ENCODE measurements around the gene TMEM238. TPM values are rescaled to one million over a fixed set of nuclear protein-coding genes. Genes with fewer than 3 reads are reported as not detected.

The TMEM238 gene
- total RNA-seq, 2 donors from 2014 or later = 4.2 TPM; not detected in 1

- no peaks in the 10 kb centered on the region for H3K27me3 ChIP-seq (replicated peaks; ENCODE audit: insufficient read depth)
- no peaks in the 10 kb centered on the region for H3K9me3 ChIP-seq
- ATAC-seq (ENCODE audit: insufficient number of reproducible peaks, low FRiP score, low read depth) (no peak), DNase-seq (ENCODE audit: low spot score) (no peak)
- TF ChIP-seq CTCF (IDR thresholded peaks at IDR 0.05) = no peak
- no peak overlapping the region for H3K4me3 ChIP-seq
- peaks cover 18 to 24% of the 10 kb centered on the region in 2 donors for H3K4me1 ChIP-seq (ENCODE audit: control insufficient read depth in 1 of 2, low read depth in 2 of 2)
- H3K27ac ChIP-seq = no peak overlapping the region
- no peaks in the 10 kb centered on the region for H3K36me3 ChIP-seq
Measured at GRCh38 chr19:55382013-55382412, 2.1 kb downstream of the TMEM238 start.

GRCh38 chr19:55379174-55379573 lies 4.9 kb downstream of the TMEM238 start:
- no peak overlapping the region for H3K4me3 ChIP-seq
- DNase-seq (ENCODE audit: low spot score) = no peak
- peaks cover 4 to 5% of the 10 kb centered on the region in 2 donors for H3K4me1 ChIP-seq (ENCODE audit: control insufficient read depth in 1 of 2, low read depth in 2 of 2)
- H3K27me3 ChIP-seq (replicated peaks; ENCODE audit: insufficient read depth) = peaks cover 8% of the 10 kb centered on the region
- no peak overlapping the region for H3K27ac ChIP-seq
- ATAC-seq (ENCODE audit: insufficient number of reproducible peaks, low FRiP score, low read depth) = no peak
- no peak for TF ChIP-seq CTCF (IDR thresholded peaks at IDR 0.05)
- no peaks in the 10 kb centered on the region for H3K36me3 ChIP-seq
- H3K9me3 ChIP-seq = no peaks in the 10 kb centered on the region

GRCh38 chr19:55377356-55378131 lies 6.5 kb downstream of the TMEM238 start:
- ATAC-seq (ENCODE audit: insufficient number of reproducible peaks, low FRiP score, low read depth) = no peak
- TF ChIP-seq CTCF (IDR thresholded peaks at IDR 0.05) = no peak
- Histone ChIP-seq H3K36me3 (no peaks in the 10 kb centered on the region), H3K9me3 (no peaks in the 10 kb centered on the region), H3K27ac (no peak overlapping the region), H3K4me3 (no peak overlapping the region), H3K4me1 (ENCODE audit: control insufficient read depth in 1 of 2, low read depth in 2 of 2) (no peaks in the 10 kb centered on the region), H3K27me3 (replicated peaks; ENCODE audit: insufficient read depth) (peaks cover 8% of the 10 kb centered on the region)
- DNase-seq (ENCODE audit: low spot score) = no peak

- no peaks in the 10 kb centered on the region for H3K36me3 ChIP-seq
- H3K27ac ChIP-seq = no peak within 1 kb of the TSS
- DNase-seq (ENCODE audit: low spot score) (no peak), ATAC-seq (ENCODE audit: insufficient number of reproducible peaks, low FRiP score, low read depth) (no peak)
- no peaks in the 10 kb centered on the region for H3K9me3 ChIP-seq
- H3K4me1 ChIP-seq (ENCODE audit: control insufficient read depth in 1 of 2, low read depth in 2 of 2) = no peaks in the 10 kb centered on the region
- no peak within 1 kb of the TSS for H3K4me3 ChIP-seq
- TF ChIP-seq CTCF (IDR thresholded peaks at IDR 0.05) = no peak
- H3K27me3 ChIP-seq (replicated peaks; ENCODE audit: insufficient read depth) = peaks cover 8% of the 10 kb centered on the region
Measured at GRCh38 chr19:55376241-55376933, 7.7 kb downstream of the TMEM238 start, which contains the start of gene TMEM190. Gene TMEM190 (plus strand): TSS chr19:55376826. CDS start chr19:55376854, 28 bp downstream.

- no peak for DNase-seq (ENCODE audit: low spot score)
- no peaks in the 10 kb centered on the region for H3K36me3 ChIP-seq
- H3K9me3 ChIP-seq = no peaks in the 10 kb centered on the region
- no peak overlapping the region for H3K4me3 ChIP-seq
- no peak overlapping the region for H3K27ac ChIP-seq
- peaks cover 14% of the 10 kb centered on the region for H3K27me3 ChIP-seq (replicated peaks; ENCODE audit: insufficient read depth)
- no peak for TF ChIP-seq CTCF (IDR thresholded peaks at IDR 0.05)
- no peak for ATAC-seq (ENCODE audit: insufficient number of reproducible peaks, low FRiP score, low read depth)
- peaks cover 0 to 6% of the 10 kb centered on the region in 2 donors for H3K4me1 ChIP-seq (ENCODE audit: control insufficient read depth in 1 of 2, low read depth in 2 of 2)
Measured at GRCh38 chr19:55373993-55374757, 9.9 kb downstream of the TMEM238 start.

Data from thoracic aorta (tissue), 2 donors.